HCT116 (cell line): ENCODE results near the gene GMCL1.

Experiments
- ATF3 ChIP-seq: IDR thresholded peaks from 2 replicates; pipeline ENCODE4 v1.6.1; 2012
- CTCF ChIP-seq, 3 experiments: fragments of 200-600 bp in 1 of 3; sonication (generic) in 1 of 3; IDR thresholded peaks in 2 of 3; conservative IDR thresholded peaks in 1 of 3; 2 replicates each; pipeline ENCODE4 v1.5.1; 2012 to 2017; ENCODE audit warnings: low read depth in 2 of 3, low read length in 2 of 3, antibody characterized with exemption in 1 of 3, borderline replicate concordance in 1 of 3, control low read depth in 1 of 3, mild to moderate bottlenecking in 1 of 3, mixed read lengths in 1 of 3, mixed run types in 1 of 3, moderate library complexity in 1 of 3; ENCODE audit not compliant: insufficient read depth in 1 of 3
- ELF1 ChIP-seq: IDR thresholded peaks from 2 replicates; pipeline ENCODE4 v1.6.1; 2012; ENCODE audit warnings: low read depth, borderline replicate concordance
- EZH2 ChIP-seq: fragments of 200-600 bp; sonication (generic); IDR thresholded peaks from 2 replicates; pipeline ENCODE4 v1.6.1; 2017; ENCODE audit warnings: antibody characterized with exemption, mixed run types
- EZH2phosphoT487 ChIP-seq: fragments of 200-600 bp; IDR thresholded peaks from 2 replicates; pipeline ENCODE4 v1.6.1; 2018; ENCODE audit warnings: antibody characterized with exemption, borderline replicate concordance
- JUND ChIP-seq: IDR thresholded peaks from 2 replicates; pipeline ENCODE4 v1.6.1; 2012
- MAX ChIP-seq: IDR thresholded peaks from 2 replicates; pipeline ENCODE4 v1.6.1; 2012
- POLR2A ChIP-seq: IDR thresholded peaks from 2 replicates; pipeline ENCODE4 v1.7.0; 2011; ENCODE audit warnings: borderline replicate concordance; ENCODE audit not compliant: insufficient read depth, insufficient read length; ENCODE audit errors: extremely low read depth
- POLR2AphosphoS5 ChIP-seq: IDR thresholded peaks from 2 replicates; pipeline ENCODE4 v1.6.1; 2011; ENCODE audit warnings: mild to moderate bottlenecking, low read depth, low read length, moderate library complexity
- RAD21 ChIP-seq: IDR thresholded peaks from 2 replicates; pipeline ENCODE4 v1.6.1; 2012; ENCODE audit warnings: low read depth, mild to moderate bottlenecking
- SRF ChIP-seq: IDR thresholded peaks from 2 replicates; pipeline ENCODE4 v1.6.1; 2012; ENCODE audit warnings: low read depth
- ZBTB33 ChIP-seq: IDR thresholded peaks from 2 replicates; pipeline ENCODE4 v1.6.1; 2011; ENCODE audit warnings: mild to moderate bottlenecking, low read length, moderate library complexity; ENCODE audit not compliant: insufficient replicate concordance; ENCODE audit errors: extremely low read depth
- ZFX ChIP-seq: fragments of 450-650 bp; IDR thresholded peaks from 2 replicates; pipeline ENCODE4 v1.6.1; 2017
- ZNF274 ChIP-seq: fragments of 200-500 bp; sonication (Bioruptor generic); IDR thresholded peaks from 2 replicates; pipeline ENCODE4 v1.6.1; 2014; ENCODE audit warnings: mild to moderate bottlenecking, low read depth, low read length, inconsistent platforms

- no peak for TF ChIP-seq CTCF (IDR thresholded peaks at IDR 0.05 in 2 of 3, conservative IDR thresholded peaks at IDR 0.05 in 1 of 3; ENCODE audit: borderline replicate concordance in 1 of 3, insufficient read depth in 1 of 3, low read depth in 2 of 3, low read length in 2 of 3)
- TF ChIP-seq POLR2AphosphoS5, result no peak
- TF ChIP-seq ATF3, result no peak
- TF ChIP-seq JUND, result no peak
- no peak for TF ChIP-seq EZH2phosphoT487
- TF ChIP-seq ZFX, result no peak
- TF ChIP-seq POLR2A, result no peak
- no peak for TF ChIP-seq ZNF274
- no peak for TF ChIP-seq MAX
- TF ChIP-seq EZH2, result no peak
- no peak for TF ChIP-seq SRF
- no peak for TF ChIP-seq RAD21
- no peak for TF ChIP-seq ELF1
- TF ChIP-seq ZBTB33, result no peak
Measured at GRCh38 chr2:69923116-69923515, 93.7 kb downstream of the GMCL1 start.
